Omental fat pad (tissue), 4 donors: ENCODE data around the gene CD37. TPM values are rescaled to one million over a fixed set of nuclear protein-coding genes. Genes with fewer than 3 reads are reported as not detected.
"Not testable (repeated sequence)": the region's sequence is repeated elsewhere in the genome, so short reads cannot be mapped to it uniquely, and the experiment has no call there.

Source experiments
- ATAC-seq: fragments of 150-250 bp; one replicate; pipeline ENCODE4 v1.9.1; 2016; ENCODE audit warnings: mild to moderate bottlenecking, moderate library complexity; ENCODE audit not compliant: low FRiP score
- DNase-seq: peaks from one replicate; pipeline ENCODE4 v3.0.0-alpha.2; 2019; ENCODE audit warnings: low spot score
- total RNA-seq, 4 donors: library from RNA; depleted of rRNA; stranded (reverse); fragments of >200 nt; gene quantifications; one replicate each; pipeline ENCODE4 v1.1.0, GENCODE V29; 2016
- TF ChIP-seq, protein P1 (sequence below), 3 donors: fragments of 450-650 bp; IDR thresholded peaks; one replicate each; pipeline ENCODE4 v1.5.1; 2016 to 2017; ENCODE audit warnings: antibody characterized with exemption in 3 of 3, mild to moderate bottlenecking in 3 of 3, moderate library complexity in 2 of 3

CD37 gene
- total RNA-seq, 4 donors from 2014 or later, result 10.3 to 43.8 (median 21.5) TPM

DNA sequence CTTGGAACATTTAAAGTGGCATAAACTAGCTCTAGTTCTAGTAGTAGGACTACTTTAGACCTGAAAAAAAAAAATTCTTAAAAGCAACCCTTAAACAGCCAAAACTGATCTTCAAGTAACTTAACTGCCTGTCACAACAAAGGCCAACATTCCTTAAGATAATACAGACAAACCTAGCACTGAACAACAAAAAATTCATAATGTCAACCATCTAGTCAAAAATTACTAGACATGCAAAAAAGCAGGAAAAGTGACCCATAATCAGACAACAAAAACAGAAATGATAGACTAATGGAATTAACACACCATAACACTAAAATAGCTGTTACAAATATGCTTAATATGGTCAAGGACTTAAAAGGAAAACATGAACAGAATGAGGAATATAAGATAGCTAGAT is 16.9 kb upstream of the CD37 start:
- DNase-seq (no peak), ATAC-seq (no peak)
- TF ChIP-seq, protein P1, sequence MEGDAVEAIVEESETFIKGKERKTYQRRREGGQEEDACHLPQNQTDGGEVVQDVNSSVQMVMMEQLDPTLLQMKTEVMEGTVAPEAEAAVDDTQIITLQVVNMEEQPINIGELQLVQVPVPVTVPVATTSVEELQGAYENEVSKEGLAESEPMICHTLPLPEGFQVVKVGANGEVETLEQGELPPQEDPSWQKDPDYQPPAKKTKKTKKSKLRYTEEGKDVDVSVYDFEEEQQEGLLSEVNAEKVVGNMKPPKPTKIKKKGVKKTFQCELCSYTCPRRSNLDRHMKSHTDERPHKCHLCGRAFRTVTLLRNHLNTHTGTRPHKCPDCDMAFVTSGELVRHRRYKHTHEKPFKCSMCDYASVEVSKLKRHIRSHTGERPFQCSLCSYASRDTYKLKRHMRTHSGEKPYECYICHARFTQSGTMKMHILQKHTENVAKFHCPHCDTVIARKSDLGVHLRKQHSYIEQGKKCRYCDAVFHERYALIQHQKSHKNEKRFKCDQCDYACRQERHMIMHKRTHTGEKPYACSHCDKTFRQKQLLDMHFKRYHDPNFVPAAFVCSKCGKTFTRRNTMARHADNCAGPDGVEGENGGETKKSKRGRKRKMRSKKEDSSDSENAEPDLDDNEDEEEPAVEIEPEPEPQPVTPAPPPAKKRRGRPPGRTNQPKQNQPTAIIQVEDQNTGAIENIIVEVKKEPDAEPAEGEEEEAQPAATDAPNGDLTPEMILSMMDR (IDR thresholded peaks at IDR 0.05), result no peak

DNA sequence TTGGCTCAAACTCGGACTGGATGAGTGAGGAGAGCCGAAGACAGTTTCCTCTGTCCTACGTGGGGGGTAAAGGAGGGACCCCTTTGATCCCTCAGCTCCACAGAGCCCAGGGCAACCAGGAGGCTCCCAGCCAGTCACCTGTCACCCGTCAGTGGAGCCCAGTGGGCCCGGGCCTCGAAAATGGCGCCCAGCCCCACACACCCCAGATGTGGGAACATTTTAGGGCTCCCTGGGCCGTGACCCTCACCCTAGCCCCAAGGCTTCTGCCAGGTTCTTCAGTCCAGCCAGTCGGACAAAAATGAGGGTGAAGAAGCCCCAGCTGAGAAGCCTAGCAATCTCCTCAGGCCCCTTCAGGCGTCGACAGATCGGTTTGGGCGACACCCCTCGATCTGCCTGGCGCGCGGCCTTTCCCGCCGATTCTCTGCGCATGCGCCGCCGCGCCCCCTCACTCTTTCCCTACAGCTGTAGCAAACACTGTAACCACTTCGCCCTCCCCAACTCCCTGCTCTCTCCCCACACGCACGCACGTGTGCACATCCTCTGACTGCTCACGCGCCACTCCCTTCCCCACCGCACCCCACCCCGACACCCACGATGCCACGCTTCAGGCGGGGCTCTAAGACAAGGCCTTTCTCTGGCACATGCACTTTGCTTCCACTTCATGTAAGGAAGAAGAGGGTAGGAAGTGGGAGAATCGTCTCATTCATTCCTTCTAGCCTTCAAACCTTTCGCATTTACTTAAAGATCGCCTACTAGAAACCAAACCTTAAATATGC is 10.2 kb upstream of the CD37 start, which contains the start of gene SLC6A16:
Gene SLC6A16, minus strand, starts transcription at position 391 of the 776 bp plus-strand sequence. CDS start 13,844 bp downstream, outside the sequence.
- DNase-seq (no peak), ATAC-seq (no peak)

DNA sequence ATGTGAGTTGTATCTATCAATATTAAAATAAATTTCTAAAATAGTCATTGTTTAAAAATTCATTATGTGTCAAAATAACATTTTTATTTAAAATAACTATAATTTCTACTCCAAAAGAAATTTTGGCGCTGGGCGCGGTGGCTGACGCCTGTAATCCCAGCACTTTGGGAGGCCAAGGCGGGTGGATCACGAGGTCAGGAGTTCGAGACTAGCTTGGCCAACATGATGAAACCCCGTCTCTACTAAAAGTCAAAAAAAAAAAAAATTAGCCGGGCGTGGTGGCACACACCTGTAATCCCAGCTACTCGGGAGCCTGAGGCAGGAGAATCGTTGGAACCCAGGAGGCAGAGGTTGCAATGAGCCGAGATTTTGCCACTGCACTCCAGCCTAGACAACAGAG is 9.4 kb upstream of the CD37 start:
- not testable (repeated sequence) for ATAC-seq, DNase-seq

More for the DNA sequence above, 10.2 kb upstream of the CD37 start, which contains the start of gene SLC6A16:
- TF ChIP-seq, protein P1 (IDR thresholded peaks at IDR 0.05), result no peak

DNA sequence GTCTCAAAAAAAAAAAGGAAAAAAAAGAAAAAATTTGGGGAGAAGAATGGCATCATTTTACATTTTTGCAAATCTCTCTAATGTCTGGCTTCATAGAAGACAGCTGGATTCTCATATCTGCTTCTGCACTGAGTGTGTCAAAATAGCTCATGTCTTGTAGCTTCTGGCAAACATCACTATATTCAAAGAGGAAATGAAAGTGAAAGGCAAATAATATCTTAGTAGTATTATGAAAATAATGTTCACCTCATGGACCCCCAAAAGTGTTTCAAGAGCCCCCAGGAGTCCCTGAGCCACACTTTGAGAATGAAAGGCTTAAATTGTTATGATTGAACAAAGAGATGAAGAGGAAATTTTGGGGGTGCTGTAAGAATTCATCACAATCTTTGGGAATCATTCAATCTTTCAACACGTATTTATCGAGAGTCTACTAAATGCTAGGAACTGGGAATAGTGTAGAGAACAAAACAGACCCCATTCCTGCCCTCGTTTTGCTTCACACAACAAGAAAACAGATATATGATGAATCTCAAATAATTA is 9.0 kb upstream of the CD37 start:
- DNase-seq, result no peak
- TF ChIP-seq, protein P1 (IDR thresholded peaks at IDR 0.05), result no peak
- ATAC-seq, result no peak

DNA sequence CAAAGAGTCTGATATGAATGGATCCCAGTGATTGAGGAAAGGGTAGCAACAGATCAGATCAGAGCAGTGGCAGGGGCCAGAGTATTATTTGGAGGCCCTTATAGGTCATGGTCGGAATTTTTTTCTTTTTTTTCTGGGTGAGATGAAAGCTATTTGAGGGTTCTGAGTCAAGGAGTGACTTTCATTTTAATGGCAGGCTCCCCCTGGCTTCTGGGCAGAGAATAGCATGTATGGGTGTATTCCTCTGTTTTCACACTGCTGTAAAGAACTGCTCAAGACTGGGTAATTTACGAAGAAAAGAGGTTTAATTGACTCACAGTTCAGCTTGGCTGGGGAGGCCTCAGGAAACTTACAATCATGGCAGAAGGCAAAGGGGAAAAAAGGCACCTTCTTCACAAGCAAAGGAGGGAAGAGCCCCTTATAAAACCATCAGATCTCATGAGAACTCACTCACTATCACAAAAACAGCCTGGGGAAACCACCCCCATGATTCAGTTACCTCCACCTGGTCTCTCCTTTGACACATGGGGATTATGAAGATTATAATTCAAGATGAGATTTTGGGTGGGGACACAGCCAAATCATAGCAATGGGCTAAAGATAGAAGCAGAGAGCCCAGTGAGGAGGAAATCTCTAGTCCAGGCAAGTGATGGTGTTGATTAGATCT is 7.2 kb upstream of the CD37 start:
- DNase-seq (no peak), ATAC-seq (no peak)
- TF ChIP-seq, protein P1 (IDR thresholded peaks at IDR 0.05), result no peak

DNA sequence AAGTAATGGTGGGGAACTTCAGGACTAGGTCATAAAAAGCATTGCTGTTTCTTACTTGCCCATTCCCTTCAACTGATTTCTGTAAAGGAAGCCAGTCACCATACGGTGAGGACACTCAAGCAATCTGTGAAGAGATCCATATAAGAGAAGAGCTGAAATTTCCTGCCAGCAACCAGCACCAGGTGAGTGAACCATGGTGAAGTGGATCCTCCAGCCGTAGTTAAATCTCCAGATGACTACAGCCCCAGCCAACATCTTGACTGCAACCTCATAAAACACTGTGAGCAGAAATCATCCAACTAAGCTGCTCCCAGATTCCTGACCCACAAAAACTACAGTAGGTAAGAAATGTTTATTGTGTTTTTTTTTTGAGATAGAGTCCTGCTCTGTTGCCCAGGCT is 6.5 kb upstream of the CD37 start:
- TF ChIP-seq, protein P1 (IDR thresholded peaks at IDR 0.05), result no peak
- no peak for ATAC-seq
- no peak for DNase-seq

DNA sequence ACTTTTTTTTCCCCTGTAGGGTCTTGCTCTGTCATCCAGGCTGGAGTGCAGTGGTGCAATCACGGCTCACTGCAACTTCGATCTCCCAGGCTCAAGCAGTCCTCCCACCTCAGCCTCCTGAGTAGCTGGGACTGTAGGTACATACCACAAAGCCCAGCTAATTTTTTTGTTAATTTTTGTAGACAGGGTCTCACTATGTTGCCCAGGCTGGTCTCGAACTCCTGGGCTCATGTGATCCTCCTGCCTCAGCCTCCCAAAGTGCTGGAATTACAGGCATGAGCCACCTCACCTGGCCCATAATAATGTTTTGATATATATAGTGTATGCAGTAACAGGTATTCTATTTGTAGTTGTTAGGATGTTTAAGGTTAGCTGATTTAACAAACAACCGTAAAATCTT is 4.0 kb upstream of the CD37 start:
- DNase-seq, ATAC-seq: not testable (repeated sequence)
